ENCODE measurements around the gene SLC6A3.

DNA sequence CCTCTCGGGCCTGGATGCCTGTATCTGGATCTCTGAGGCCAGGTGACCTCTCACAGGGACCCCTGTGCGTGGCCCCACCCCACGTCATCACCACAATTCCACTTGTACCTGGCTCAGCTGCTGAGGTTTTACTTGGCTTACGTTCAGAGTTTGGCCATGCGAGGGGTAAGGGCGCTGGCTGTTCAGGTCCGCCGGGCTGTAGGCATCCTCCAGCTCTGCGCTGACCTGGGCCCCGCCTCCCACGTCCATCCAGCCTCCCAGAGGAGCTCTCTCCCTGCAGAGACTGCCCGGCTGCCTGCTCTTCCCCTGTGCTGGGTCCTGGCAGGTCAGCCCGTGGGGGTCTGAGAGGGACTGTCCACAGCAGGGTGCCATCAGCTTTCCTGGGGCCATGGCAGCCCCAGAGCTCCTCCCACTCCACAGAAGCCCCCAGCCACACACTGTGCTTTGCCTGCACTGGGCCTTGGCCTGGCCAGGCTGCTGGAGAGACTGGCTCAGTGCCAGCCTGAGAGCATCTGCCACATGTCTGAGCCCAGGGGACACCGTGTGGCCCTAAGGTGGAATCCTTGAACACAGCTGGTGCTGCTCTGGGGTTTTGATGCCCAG lies 43.6 kb downstream of the SLC6A3 start:
- no peak for TF ChIP-seq CTCF (IDR thresholded peaks at IDR 0.05; ENCODE audit: low read depth, low read length)
- no peak for TF ChIP-seq POLR2A (IDR thresholded peaks at IDR 0.05; ENCODE audit: extremely low read depth, insufficient read length)
- TF ChIP-seq MAX (IDR thresholded peaks at IDR 0.05; ENCODE audit: low read depth, low read length): no peak
